Measurements from ENCODE around the gene AGPS. TPM values are rescaled to one million over a fixed set of nuclear protein-coding genes. Genes with fewer than 3 reads are reported as not detected.

Gene AGPS
- total RNA-seq, 1 experiment from 2014 or later: 69.9 TPM

- DNase-seq: no peak
Observed at GRCh38 chr2:177572236-177572671, 179.7 kb downstream of the AGPS start.

GRCh38 chr2:177573120-177573519, 180.5 kb downstream of the AGPS start:
- intact Hi-C loops (cut with micrococcal nuclease; ENCODE audit: unreplicated experiment): no loop called here
- no peak for TF ChIP-seq CTCF (IDR thresholded peaks at IDR 0.05; ENCODE audit: unreplicated experiment)
- Mint-ChIP-seq H3K4me3 (ENCODE audit: low read depth, unreplicated experiment) (no peak overlapping the region), H3K27me3 (ENCODE audit: unreplicated experiment) (peaks cover 26% of the 10 kb centered on the region), H3K36me3 (ENCODE audit: insufficient read depth, unreplicated experiment) (no peaks in the 10 kb centered on the region), H3K4me1 (ENCODE audit: low read depth, unreplicated experiment) (no peaks in the 10 kb centered on the region), H3K9me3 (ENCODE audit: low read depth, unreplicated experiment) (no peaks in the 10 kb centered on the region), H3K27ac (ENCODE audit: unreplicated experiment) (no peak overlapping the region)
- no peak for DNase-seq
- no TSS peak for BruUV-seq (replicated peaks)
- CTCF ChIA-PET: no interaction called here

More at GRCh38 chr2:177572236-177572671, 179.7 kb downstream of the AGPS start:
- CTCF ChIA-PET: no interaction called here
- BruUV-seq (replicated peaks): no TSS peak
- H3K4me3 Mint-ChIP-seq (ENCODE audit: low read depth, unreplicated experiment): no peak overlapping the region
- H3K27ac Mint-ChIP-seq (ENCODE audit: unreplicated experiment): no peak overlapping the region
- H3K4me1 Mint-ChIP-seq (ENCODE audit: low read depth, unreplicated experiment): no peaks in the 10 kb centered on the region
- peaks cover 26% of the 10 kb centered on the region for H3K27me3 Mint-ChIP-seq (ENCODE audit: unreplicated experiment)
- no peak for TF ChIP-seq CTCF (IDR thresholded peaks at IDR 0.05; ENCODE audit: unreplicated experiment)
- intact Hi-C loops (cut with micrococcal nuclease; ENCODE audit: unreplicated experiment): no loop called here
- H3K36me3 Mint-ChIP-seq (ENCODE audit: insufficient read depth, unreplicated experiment): no peaks in the 10 kb centered on the region
- H3K9me3 Mint-ChIP-seq (ENCODE audit: low read depth, unreplicated experiment): peaks cover 2% of the 10 kb centered on the region

GRCh38 chr2:177574356-177574755, 181.8 kb downstream of the AGPS start:
- intact Hi-C loops (cut with micrococcal nuclease; ENCODE audit: unreplicated experiment): no loop called here
- no TSS peak for BruUV-seq (replicated peaks)
- Mint-ChIP-seq H3K9me3 (ENCODE audit: low read depth, unreplicated experiment) (no peaks in the 10 kb centered on the region), H3K4me3 (ENCODE audit: low read depth, unreplicated experiment) (no peak overlapping the region), H3K27me3 (ENCODE audit: unreplicated experiment) (peaks cover 16% of the 10 kb centered on the region), H3K36me3 (ENCODE audit: insufficient read depth, unreplicated experiment) (no peaks in the 10 kb centered on the region), H3K27ac (ENCODE audit: unreplicated experiment) (no peak overlapping the region), H3K4me1 (ENCODE audit: low read depth, unreplicated experiment) (no peaks in the 10 kb centered on the region)
- no peak for DNase-seq
- TF ChIP-seq CTCF (IDR thresholded peaks at IDR 0.05; ENCODE audit: unreplicated experiment): no peak
- CTCF ChIA-PET: no interaction called here

- Mint-ChIP-seq H3K27me3 (ENCODE audit: unreplicated experiment) (peaks cover 8% of the 10 kb centered on the region), H3K4me1 (ENCODE audit: low read depth, unreplicated experiment) (no peaks in the 10 kb centered on the region), H3K36me3 (ENCODE audit: insufficient read depth, unreplicated experiment) (no peaks in the 10 kb centered on the region), H3K4me3 (ENCODE audit: low read depth, unreplicated experiment) (no peak overlapping the region), H3K27ac (ENCODE audit: unreplicated experiment) (no peak overlapping the region), H3K9me3 (ENCODE audit: low read depth, unreplicated experiment) (no peaks in the 10 kb centered on the region)
- intact Hi-C loops (cut with micrococcal nuclease; ENCODE audit: unreplicated experiment): no loop called here
- no TSS peak for BruUV-seq (replicated peaks)
- DNase-seq: no peak
- no peak for TF ChIP-seq CTCF (IDR thresholded peaks at IDR 0.05; ENCODE audit: unreplicated experiment)
- CTCF ChIA-PET: no interaction called here
Observed at GRCh38 chr2:177575358-177575757, 182.8 kb downstream of the AGPS start.
